CD4-positive, alpha-beta T cell (primary cell): ENCODE results near the gene AGT. TPM values are rescaled to one million over a fixed set of nuclear protein-coding genes. Genes with fewer than 3 reads are reported as not detected.
"Not testable (repeated sequence)": the region's sequence is repeated elsewhere in the genome, so short reads cannot be mapped to it uniquely, and the experiment has no call there.

Source experiments
- ATAC-seq: fragments of 200-7000 bp; cut with Tn5 transposase; one replicate; pipeline ENCODE4 v1.10.0; 2022; ENCODE audit warnings: mild to moderate bottlenecking; ENCODE audit not compliant: poor library complexity
- CTCF ChIA-PET: fragments of 350-600 bp; sonication (Branson Sonifier 250); formaldehyde crosslinking; loops from one replicate; lab custom pipeline; 2021; ENCODE audit warnings: antibody characterized with exemption, inconsistent platforms; lab: Charles Lee
- POLR2A ChIA-PET: fragments of 350-600 bp; sonication (Branson Sonifier 250); formaldehyde crosslinking; loops from one replicate; lab custom pipeline; 2021; ENCODE audit warnings: antibody characterized with exemption, inconsistent platforms; lab: Charles Lee
- DNase-seq, 14 experiments: peaks; one replicate each; pipeline ENCODE4 v3.0.0-alpha.2; 2013 to 2020; ENCODE audit warnings: mixed read lengths in 2 of 14
- H3K27ac ChIP-seq, 2 donors: one replicate each; pipeline versions ENCODE4 v1.5.1 to v1.7.0; 2013; ENCODE audit warnings: low read length in 2 of 2, low read depth in 1 of 2, mild to moderate bottlenecking in 1 of 2
- H3K27me3 ChIP-seq, 2 experiments: 1 replicate in 1 of 2; 2 replicates in 1 of 2; pipeline versions ENCODE4 v1.6.1 to v1.7.0; 2013; ENCODE audit warnings: low read length in 2 of 2, control low read depth in 1 of 2, mild to moderate bottlenecking in 1 of 2, moderate library complexity in 1 of 2; ENCODE audit not compliant: insufficient read depth in 2 of 2, control insufficient read depth in 1 of 2
- H3K36me3 ChIP-seq: one replicate; pipeline ENCODE4 v1.6.1; 2013; ENCODE audit warnings: low read length, control low read depth; ENCODE audit not compliant: insufficient read depth
- H3K4me1 ChIP-seq: one replicate; pipeline ENCODE4 v1.6.1; 2013; ENCODE audit warnings: low read length, control low read depth; ENCODE audit not compliant: insufficient read depth
- H3K4me3 ChIP-seq: one replicate; pipeline ENCODE4 v1.5.1; 2013; ENCODE audit warnings: mild to moderate bottlenecking, low read length, moderate library complexity
- H3K9me3 ChIP-seq, 2 experiments: 1 replicate in 1 of 2; 2 replicates in 1 of 2; pipeline versions ENCODE4 v1.6.1 to v1.7.0; 2013; ENCODE audit warnings: low read length in 2 of 2, mild to moderate bottlenecking in 2 of 2, control low read depth in 1 of 2, moderate library complexity in 1 of 2; ENCODE audit not compliant: control insufficient read depth in 1 of 2, insufficient read depth in 1 of 2
- H3K27ac Mint-ChIP-seq: one replicate; pipeline ENCODE4 v1.8.0; 2020; ENCODE audit warnings: mixed read lengths
- H3K27me3 Mint-ChIP-seq: one replicate; pipeline ENCODE4 v1.8.0; 2021; ENCODE audit warnings: mixed read lengths
- H3K36me3 Mint-ChIP-seq: one replicate; pipeline ENCODE4 v1.8.0; 2021; ENCODE audit warnings: low read depth, mixed read lengths
- H3K4me1 Mint-ChIP-seq: one replicate; pipeline ENCODE4 v1.8.0; 2021; ENCODE audit warnings: low read depth, mixed read lengths
- H3K4me3 Mint-ChIP-seq: one replicate; pipeline ENCODE4 v1.8.0; 2020; ENCODE audit warnings: mild to moderate bottlenecking, mixed read lengths
- H3K9me3 Mint-ChIP-seq: one replicate; pipeline ENCODE4 v1.8.0; 2020; ENCODE audit warnings: mixed read lengths
- intact Hi-C, 2 experiments: fragments of 100-400 bp; cut with DNase I in 1 of 2; cut with micrococcal nuclease in 1 of 2; formaldehyde crosslinking; loops; one replicate each; pipeline versions ENCODE4 v1.15.1 to v1.9.0; 2023 to 2025; cut with DNase I, micrococcal nuclease
- total RNA-seq, 174 experiments: library from RNA in 2 of 174; stranded (reverse) in 2 of 174; gene quantifications; one replicate each; pipeline ENCODE4 v1.2.3 and lab custom pipeline; 2021 to 2026
- TF ChIP-seq, protein P1 (sequence below): fragments of 200-600 bp; IDR thresholded peaks from one replicate; pipeline ENCODE4 v1.8.0; 2022; ENCODE audit warnings: antibody characterized with exemption, mild to moderate bottlenecking

AGT gene
- total RNA-seq, 2 experiments from 2014 or later = not detected

DNA sequence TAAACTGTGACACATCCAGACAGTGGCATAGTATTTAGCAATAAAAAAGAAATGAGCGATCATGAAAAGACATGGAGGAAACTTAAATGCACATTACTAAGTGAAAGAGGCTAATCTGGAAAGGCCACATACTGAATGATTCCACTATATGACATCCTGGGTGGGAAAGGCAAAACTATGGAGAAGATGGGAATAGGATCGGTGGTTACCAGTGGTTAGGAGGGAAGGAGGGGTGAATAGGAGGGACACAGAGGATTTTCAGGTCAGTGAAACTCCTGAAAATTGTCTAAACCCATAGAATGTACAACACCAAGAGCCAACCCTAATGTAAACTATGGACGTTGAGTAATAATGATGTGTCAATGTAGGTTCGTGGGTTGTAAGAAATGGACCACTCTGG, 13.8 kb downstream of the AGT start:
- H3K4me1 Mint-ChIP-seq = no peaks in the 10 kb centered on the region
- H3K9me3 Mint-ChIP-seq = no peaks in the 10 kb centered on the region
- Histone ChIP-seq H3K9me3 (no peaks in the 10 kb centered on the region), H3K36me3 (no peaks in the 10 kb centered on the region), H3K27ac (no peak overlapping the region), H3K4me1 (peaks cover under 1% of the 10 kb centered on the region), H3K27me3 (peaks cover 0 to 2% of the 10 kb centered on the region in 2 experiments), H3K4me3 (no peak overlapping the region)
- ChIA-PET POLR2A (no interaction called here), CTCF (no interaction called here)
- TF ChIP-seq, protein P1, sequence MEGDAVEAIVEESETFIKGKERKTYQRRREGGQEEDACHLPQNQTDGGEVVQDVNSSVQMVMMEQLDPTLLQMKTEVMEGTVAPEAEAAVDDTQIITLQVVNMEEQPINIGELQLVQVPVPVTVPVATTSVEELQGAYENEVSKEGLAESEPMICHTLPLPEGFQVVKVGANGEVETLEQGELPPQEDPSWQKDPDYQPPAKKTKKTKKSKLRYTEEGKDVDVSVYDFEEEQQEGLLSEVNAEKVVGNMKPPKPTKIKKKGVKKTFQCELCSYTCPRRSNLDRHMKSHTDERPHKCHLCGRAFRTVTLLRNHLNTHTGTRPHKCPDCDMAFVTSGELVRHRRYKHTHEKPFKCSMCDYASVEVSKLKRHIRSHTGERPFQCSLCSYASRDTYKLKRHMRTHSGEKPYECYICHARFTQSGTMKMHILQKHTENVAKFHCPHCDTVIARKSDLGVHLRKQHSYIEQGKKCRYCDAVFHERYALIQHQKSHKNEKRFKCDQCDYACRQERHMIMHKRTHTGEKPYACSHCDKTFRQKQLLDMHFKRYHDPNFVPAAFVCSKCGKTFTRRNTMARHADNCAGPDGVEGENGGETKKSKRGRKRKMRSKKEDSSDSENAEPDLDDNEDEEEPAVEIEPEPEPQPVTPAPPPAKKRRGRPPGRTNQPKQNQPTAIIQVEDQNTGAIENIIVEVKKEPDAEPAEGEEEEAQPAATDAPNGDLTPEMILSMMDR = no peak
- no peaks in the 10 kb centered on the region for H3K36me3 Mint-ChIP-seq
- no peak overlapping the region for H3K27ac Mint-ChIP-seq
- DNase-seq (no peak), ATAC-seq (no peak)
- H3K27me3 Mint-ChIP-seq = peaks cover 4% of the 10 kb centered on the region
- intact Hi-C loops = no loop called here
- H3K4me3 Mint-ChIP-seq = no peak overlapping the region

DNA sequence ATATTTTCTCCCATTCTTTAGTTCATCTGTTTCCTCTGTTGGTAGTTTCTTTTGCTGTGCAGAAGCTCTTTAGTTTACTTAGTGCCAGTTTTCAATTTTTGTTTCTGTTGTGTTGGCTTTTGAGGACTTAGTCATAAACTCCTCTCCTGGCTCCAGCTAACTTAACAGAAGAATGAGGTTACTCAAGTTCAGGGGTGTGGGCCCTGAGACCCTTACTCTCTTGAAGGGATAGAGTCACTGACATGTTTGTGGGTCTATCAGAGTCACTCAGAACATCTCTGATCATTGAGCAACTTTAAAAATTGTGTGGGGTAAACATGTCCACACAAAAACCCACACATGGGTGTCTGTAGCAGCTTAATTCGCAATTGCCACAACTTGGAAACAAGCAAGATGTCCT, 14.2 kb downstream of the AGT start:
- Mint-ChIP-seq H3K9me3 (no peaks in the 10 kb centered on the region), H3K27ac (no peak overlapping the region)

DNA sequence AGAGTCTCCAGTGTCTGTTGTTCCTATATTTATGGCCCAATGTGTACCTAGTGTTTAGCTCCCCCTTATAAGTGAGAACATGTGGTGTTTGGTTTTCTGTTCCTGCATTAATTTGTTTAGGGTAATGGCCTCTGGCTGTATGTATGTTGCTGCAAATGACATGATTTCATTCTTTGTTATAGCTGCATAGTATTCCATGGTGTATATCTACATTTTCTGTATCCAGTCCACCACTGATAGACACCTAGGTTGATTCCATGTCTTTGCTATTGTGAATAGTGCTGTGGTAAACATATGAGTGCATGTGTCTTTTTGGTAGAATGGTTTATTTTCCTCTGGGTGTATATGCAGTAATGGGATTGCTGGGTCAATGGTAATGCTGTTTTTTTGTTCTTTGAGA, 15.0 kb downstream of the AGT start:
- POLR2A ChIA-PET, H3K9me3 ChIP-seq, H3K9me3 Mint-ChIP-seq, H3K4me3 Mint-ChIP-seq, H3K36me3 Mint-ChIP-seq, H3K4me1 ChIP-seq, ATAC-seq, H3K27ac ChIP-seq, H3K4me3 ChIP-seq, H3K36me3 ChIP-seq, H3K27me3 Mint-ChIP-seq, H3K27me3 ChIP-seq, H3K27ac Mint-ChIP-seq, H3K4me1 Mint-ChIP-seq, intact Hi-C loops, DNase-seq: not testable (repeated sequence)
- CTCF ChIA-PET = interaction anchor here (1.2 kb wide), 1 partner anchor 47 kb away, joined by 3 read pairs; no protein-coding TSS in a partner anchor

More for the DNA sequence above, 14.2 kb downstream of the AGT start:
- TF ChIP-seq, protein P1 = no peak
- no peaks in the 10 kb centered on the region for H3K36me3 Mint-ChIP-seq
- intact Hi-C loops = no loop called here
- H3K4me1 ChIP-seq = peaks cover 4% of the 10 kb centered on the region
- peaks cover 0 to 2% of the 10 kb centered on the region in 2 experiments for H3K27me3 ChIP-seq
- no peaks in the 10 kb centered on the region for H3K36me3 ChIP-seq
- no peaks in the 10 kb centered on the region for H3K4me1 Mint-ChIP-seq
- H3K9me3 ChIP-seq = no peaks in the 10 kb centered on the region
- no peak overlapping the region for H3K27ac ChIP-seq
- ChIA-PET POLR2A (no interaction called here), CTCF (interaction anchor here (1.2 kb wide), 1 partner anchor 47 kb away, joined by 3 read pairs; no protein-coding TSS in a partner anchor)
- ATAC-seq (no peak), DNase-seq (no peak)
- H3K4me3 ChIP-seq = no peak overlapping the region
- no peak overlapping the region for H3K4me3 Mint-ChIP-seq
- peaks cover under 1% of the 10 kb centered on the region for H3K27me3 Mint-ChIP-seq

DNA sequence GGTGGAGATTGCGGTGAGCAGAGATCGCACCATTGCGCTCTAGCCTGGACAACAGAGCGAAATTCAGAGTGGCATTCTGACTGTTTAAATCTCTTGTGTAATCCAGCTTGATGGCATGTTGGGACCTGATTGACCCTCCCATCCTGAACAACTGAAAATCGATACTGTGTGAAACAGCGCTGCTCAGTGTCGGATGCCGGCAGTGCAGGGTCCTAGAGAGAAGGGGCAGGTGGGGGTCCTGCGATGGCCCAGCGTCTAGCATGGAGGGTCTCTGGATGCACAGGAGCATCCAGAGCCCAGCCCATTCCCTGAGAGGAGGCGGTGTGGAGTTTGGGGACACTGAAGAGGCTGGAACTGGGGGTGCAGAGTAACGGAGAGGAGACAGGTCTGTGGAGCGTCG, 15.8 kb downstream of the AGT start:
- CTCF ChIA-PET = no interaction called here

More for the DNA sequence above, 15.8 kb downstream of the AGT start:
- Histone ChIP-seq H3K27ac (no peak overlapping the region), H3K27me3 (peaks cover 0 to 2% of the 10 kb centered on the region in 2 experiments), H3K36me3 (peaks cover 3% of the 10 kb centered on the region), H3K9me3 (no peaks in the 10 kb centered on the region), H3K4me3 (no peak overlapping the region), H3K4me1 (peaks cover 5% of the 10 kb centered on the region)
- no peak overlapping the region for H3K27ac Mint-ChIP-seq
- H3K4me3 Mint-ChIP-seq = no peak overlapping the region
- H3K4me1 Mint-ChIP-seq = no peaks in the 10 kb centered on the region
- intact Hi-C loops = no loop called here
- DNase-seq (no peak), ATAC-seq (no peak)
- H3K9me3 Mint-ChIP-seq = no peaks in the 10 kb centered on the region
- TF ChIP-seq, protein P1 = no peak
- peaks cover 10% of the 10 kb centered on the region for H3K36me3 Mint-ChIP-seq
- POLR2A ChIA-PET = no interaction called here
- no peaks in the 10 kb centered on the region for H3K27me3 Mint-ChIP-seq
